ENCODE data around the gene NYNRIN.

DNA sequence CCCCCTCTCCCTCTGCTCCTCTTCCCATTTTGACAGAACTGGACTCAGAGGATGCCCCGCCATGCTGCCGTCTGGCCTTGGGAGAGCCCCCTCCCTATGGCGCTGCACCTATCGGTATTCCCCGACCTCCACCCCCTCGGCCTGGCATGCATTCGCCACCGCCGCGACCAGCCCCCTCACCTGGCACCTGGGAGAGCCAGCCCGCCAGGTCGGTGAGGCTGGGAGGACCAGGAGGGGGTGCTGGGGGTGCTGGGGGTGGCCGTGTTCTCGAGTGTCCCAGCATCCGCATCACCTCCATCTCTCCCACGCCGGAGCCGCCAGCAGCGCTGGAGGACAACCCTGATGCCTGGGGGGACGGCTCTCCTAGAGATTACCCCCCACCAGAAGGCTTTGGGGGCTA, 29.3 kb upstream of the NYNRIN start:
- TF ChIP-seq, protein P1, sequence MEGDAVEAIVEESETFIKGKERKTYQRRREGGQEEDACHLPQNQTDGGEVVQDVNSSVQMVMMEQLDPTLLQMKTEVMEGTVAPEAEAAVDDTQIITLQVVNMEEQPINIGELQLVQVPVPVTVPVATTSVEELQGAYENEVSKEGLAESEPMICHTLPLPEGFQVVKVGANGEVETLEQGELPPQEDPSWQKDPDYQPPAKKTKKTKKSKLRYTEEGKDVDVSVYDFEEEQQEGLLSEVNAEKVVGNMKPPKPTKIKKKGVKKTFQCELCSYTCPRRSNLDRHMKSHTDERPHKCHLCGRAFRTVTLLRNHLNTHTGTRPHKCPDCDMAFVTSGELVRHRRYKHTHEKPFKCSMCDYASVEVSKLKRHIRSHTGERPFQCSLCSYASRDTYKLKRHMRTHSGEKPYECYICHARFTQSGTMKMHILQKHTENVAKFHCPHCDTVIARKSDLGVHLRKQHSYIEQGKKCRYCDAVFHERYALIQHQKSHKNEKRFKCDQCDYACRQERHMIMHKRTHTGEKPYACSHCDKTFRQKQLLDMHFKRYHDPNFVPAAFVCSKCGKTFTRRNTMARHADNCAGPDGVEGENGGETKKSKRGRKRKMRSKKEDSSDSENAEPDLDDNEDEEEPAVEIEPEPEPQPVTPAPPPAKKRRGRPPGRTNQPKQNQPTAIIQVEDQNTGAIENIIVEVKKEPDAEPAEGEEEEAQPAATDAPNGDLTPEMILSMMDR (IDR thresholded peaks at IDR 0.05): no peak
- TF ChIP-seq POLR2A (IDR thresholded peaks at IDR 0.05): no peak
